Mucosa of rectum (tissue), 2 donors: ENCODE results near the gene USP17L20.
"Not testable (repeated sequence)": the region's sequence is repeated elsewhere in the genome, so short reads cannot be mapped to it uniquely, and the experiment has no call there.

Experiments used
- H3K27ac ChIP-seq, 2 donors: one replicate each; pipeline ENCODE4 v1.7.0; 2013; ENCODE audit warnings: inconsistent platforms in 2 of 2, low read depth in 2 of 2, low read length in 2 of 2
- H3K27me3 ChIP-seq, 2 donors: one replicate each; pipeline ENCODE4 v1.7.0; 2013; ENCODE audit warnings: low read length in 2 of 2; ENCODE audit not compliant: control insufficient read depth in 2 of 2, insufficient read depth in 2 of 2
- H3K36me3 ChIP-seq, 2 donors: one replicate each; pipeline ENCODE4 v1.7.0; 2013; ENCODE audit warnings: low read length in 2 of 2; ENCODE audit not compliant: control insufficient read depth in 2 of 2, insufficient read depth in 2 of 2
- H3K4me1 ChIP-seq, 2 donors: one replicate each; pipeline ENCODE4 v1.7.0; 2013; ENCODE audit warnings: low read length in 2 of 2, mild to moderate bottlenecking in 1 of 2; ENCODE audit not compliant: control insufficient read depth in 2 of 2, insufficient read depth in 2 of 2
- H3K4me3 ChIP-seq, 2 donors: one replicate each; pipeline ENCODE4 v1.7.0; 2013; ENCODE audit warnings: low read length in 2 of 2
- H3K9ac ChIP-seq, 2 donors: one replicate each; pipeline ENCODE4 v1.7.0; 2013; ENCODE audit warnings: low read length in 2 of 2, low read depth in 1 of 2, mild to moderate bottlenecking in 1 of 2
- H3K9me3 ChIP-seq, 2 donors: one replicate each; pipeline ENCODE4 v1.7.0; 2013; ENCODE audit warnings: low read length in 2 of 2; ENCODE audit not compliant: control insufficient read depth in 2 of 2
- donor health status: healthy.
- donor health status: Normal muscosa, but diverticular disease.

USP17L20 gene

GRCh38 chr4:9247953-9248680 lies 9.8 kb upstream of the USP17L20 start, which contains the start of gene USP17L18:
Gene USP17L18, plus strand, starts transcription at chr4:9248630. Its CDS starts 0 bp downstream, at chr4:9248630.
- not testable (repeated sequence) for H3K27me3 ChIP-seq, H3K27ac ChIP-seq, H3K4me1 ChIP-seq, H3K36me3 ChIP-seq, H3K9me3 ChIP-seq, H3K9ac ChIP-seq, H3K4me3 ChIP-seq

GRCh38 chr4:9253078-9253477 lies 4.8 kb upstream of the USP17L20 start, which contains the start of gene USP17L19:
Gene USP17L19, plus strand, starts transcription at chr4:9253378. Its CDS starts 0 bp downstream, at chr4:9253378.
- not testable (repeated sequence) for H3K36me3 ChIP-seq, H3K4me1 ChIP-seq, H3K27ac ChIP-seq, H3K9me3 ChIP-seq, H3K4me3 ChIP-seq, H3K27me3 ChIP-seq, H3K9ac ChIP-seq

- not testable (repeated sequence) for H3K9me3 ChIP-seq, H3K4me3 ChIP-seq, H3K9ac ChIP-seq, H3K27me3 ChIP-seq, H3K36me3 ChIP-seq, H3K4me1 ChIP-seq, H3K27ac ChIP-seq
Observed at GRCh38 chr4:9262572-9262971, 4.6 kb downstream of the USP17L20 start, which contains the start of gene USP17L21. Gene USP17L21, plus strand, starts transcription at chr4:9262872. Its CDS starts 0 bp downstream, at chr4:9262872.

- not testable (repeated sequence) for H3K9me3 ChIP-seq, H3K9ac ChIP-seq
Observed at GRCh38 chr4:9267319-9267718, 9.4 kb downstream of the USP17L20 start, which contains the start of gene USP17L22. Gene USP17L22, plus strand, starts transcription at chr4:9267619. Its CDS starts 0 bp downstream, at chr4:9267619.

GRCh38 chr4:9271719-9272118 lies 13.8 kb downstream of the USP17L20 start:
- not testable (repeated sequence) for H3K36me3 ChIP-seq, H3K27me3 ChIP-seq, H3K4me3 ChIP-seq, H3K4me1 ChIP-seq, H3K27ac ChIP-seq, H3K9me3 ChIP-seq, H3K9ac ChIP-seq

More at GRCh38 chr4:9267319-9267718, 9.4 kb downstream of the USP17L20 start, which contains the start of gene USP17L22:
- not testable (repeated sequence) for H3K27me3 ChIP-seq, H3K27ac ChIP-seq, H3K4me1 ChIP-seq, H3K36me3 ChIP-seq, H3K4me3 ChIP-seq
